Choroid plexus epithelial cell (primary cell): ENCODE results near the gene PDGFB.
A peak's percentile ranks its signal among the peaks of the same experiment; 100 is the strongest.

Source experiments
- DNase-seq: peaks from one replicate; pipeline ENCODE4 v3.0.0-alpha.2; 2010; ENCODE audit warnings: low read depth
- H3K4me3 ChIP-seq: 2 replicates; pipeline ENCODE4 v1.5.1; 2011; ENCODE audit warnings: low read depth, mild to moderate bottlenecking, control low read depth, low read length, moderate library complexity
- CTCF ChIP-seq: conservative IDR thresholded peaks from 2 replicates; pipeline ENCODE4 v1.5.1; 2011; ENCODE audit warnings: low read depth, mild to moderate bottlenecking, control low read depth, inconsistent platforms, low read length, moderate library complexity

Gene PDGFB

GRCh38 chr22:39174498-39175352, 70.1 kb downstream of the PDGFB start:
- no peak overlapping the region for H3K4me3 ChIP-seq

DNA sequence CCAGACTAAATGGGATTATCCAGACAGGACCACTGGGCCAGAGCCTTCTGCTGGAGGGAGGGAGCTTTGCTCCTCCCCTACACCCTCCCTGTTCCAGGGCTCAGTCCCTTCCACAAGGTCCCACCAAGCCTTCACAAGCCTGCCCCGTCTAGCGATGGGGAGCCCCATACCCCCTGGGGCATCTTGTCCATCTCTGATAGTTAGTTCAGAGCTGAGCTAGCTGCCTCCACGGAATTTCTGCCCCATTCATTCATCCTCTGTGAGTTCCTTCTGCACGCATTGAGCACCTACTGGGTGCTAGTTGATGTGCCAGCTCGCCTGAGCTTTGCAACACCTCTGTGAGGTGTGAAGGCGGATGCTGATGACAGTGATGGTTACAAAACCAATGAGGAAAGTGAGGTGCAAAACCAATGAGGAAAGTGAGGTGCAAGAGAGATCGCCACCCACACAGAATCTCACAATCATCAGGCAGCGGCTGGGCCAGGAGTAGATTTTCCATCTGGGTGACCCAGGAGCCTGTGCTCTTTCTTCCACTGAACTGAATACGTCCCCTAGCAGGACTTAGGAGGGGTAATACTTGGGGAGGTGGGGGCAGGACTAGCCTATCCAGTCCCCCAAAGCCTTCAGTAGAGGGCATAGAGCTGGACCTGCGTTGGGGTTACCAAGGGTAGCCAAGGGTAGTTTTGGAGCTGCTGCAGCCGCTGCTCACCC, 70.8 kb downstream of the PDGFB start:
- peak; percentile 13 for DNase-seq

More at GRCh38 chr22:39174498-39175352, 70.1 kb downstream of the PDGFB start:
- TF ChIP-seq CTCF = no peak
- DNase-seq = peak; percentile 97

More for the DNA sequence above, 70.8 kb downstream of the PDGFB start:
- no peak for TF ChIP-seq CTCF
- H3K4me3 ChIP-seq = no peak overlapping the region
